GM18909 (cell line): ENCODE measurements around the gene DDIAS.
"Not testable (repeated sequence)": the region's sequence is repeated elsewhere in the genome, so short reads cannot be mapped to it uniquely, and the experiment has no call there.

Experiments
- ATAC-seq: cut with Tn5 transposase; IDR thresholded peaks from one replicate; pipeline ENCODE4 v1.9.1; 2021; ENCODE audit warnings: mild to moderate bottlenecking; ENCODE audit not compliant: unreplicated experiment, poor library complexity

Gene DDIAS

DNA sequence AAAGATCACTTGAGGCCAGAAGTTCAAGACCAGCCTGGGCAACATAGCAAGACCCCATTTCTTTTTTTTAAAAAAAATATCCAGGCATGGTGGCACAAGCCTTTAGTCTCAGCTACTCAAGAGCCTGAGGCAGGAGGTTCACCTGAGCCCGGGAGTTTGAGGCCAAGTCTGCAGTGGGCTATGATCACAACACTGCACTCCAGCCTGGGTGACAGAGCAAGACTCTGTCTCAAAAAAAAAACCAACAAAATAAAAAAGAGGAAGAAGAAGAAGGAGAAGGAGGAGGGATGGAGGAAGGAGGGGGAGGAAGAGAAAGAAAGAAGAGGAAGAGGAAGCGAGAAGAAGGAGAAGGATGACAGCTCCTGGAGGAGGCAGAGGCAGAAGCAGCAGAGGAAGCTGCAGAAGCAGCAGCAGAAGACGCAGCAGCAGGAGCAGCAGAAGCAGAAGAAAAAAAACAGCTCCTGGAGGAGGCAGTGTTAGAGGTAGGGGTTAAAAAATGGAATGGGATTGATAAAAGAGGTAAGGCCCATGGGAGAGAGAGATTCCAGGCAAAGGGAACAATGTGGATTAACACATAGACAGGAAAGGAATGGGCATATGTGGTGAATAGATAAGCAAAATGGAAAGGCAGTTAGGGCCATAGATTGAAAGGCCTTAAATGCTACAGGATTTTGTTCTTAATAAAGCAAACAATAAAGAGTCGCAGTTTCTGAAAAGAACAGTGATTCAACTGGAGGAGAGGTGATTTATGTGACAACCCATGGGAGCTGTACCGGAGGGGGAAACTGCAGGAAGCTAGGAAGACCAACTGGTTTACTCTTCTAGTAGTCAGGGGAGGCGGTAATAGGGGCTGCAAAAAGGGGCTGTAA, 12.2 kb upstream of the DDIAS start:
- no peak for ATAC-seq

DNA sequence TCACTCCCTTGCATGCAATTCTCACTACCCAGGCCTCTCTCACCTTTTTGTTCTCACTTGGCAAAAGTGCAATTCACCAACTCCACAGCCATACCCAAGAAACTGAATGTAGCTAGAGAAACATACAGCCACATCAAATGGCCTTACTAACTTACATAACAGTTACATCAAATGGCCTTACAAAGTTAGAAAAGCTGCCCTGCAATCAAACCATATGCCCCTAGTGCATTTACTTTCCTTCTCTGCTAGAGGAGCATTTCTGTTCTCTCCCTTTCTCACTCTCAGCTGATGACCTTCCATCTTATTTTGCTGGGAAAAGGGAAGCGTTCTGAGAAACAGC, 11.6 kb upstream of the DDIAS start:
- ATAC-seq: no peak

DNA sequence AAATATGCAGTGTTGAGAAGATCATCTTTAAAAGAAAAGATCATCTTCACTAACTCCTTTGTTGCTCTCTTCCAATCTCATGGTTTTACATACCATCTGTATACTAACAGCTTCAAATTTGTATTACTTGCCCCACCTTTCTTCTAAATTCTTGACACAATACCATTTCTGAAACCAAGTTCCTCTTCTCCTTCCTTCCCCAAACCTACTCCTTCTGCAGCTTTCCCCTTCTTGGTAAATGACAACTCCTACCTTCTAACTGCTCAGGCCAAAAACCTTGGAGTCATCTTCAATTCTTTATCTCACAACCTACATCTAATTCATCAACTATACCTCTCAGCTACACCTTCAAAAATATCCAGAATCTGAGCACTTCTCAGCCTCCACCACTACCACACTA, 10.6 kb upstream of the DDIAS start:
- ATAC-seq: no peak

DNA sequence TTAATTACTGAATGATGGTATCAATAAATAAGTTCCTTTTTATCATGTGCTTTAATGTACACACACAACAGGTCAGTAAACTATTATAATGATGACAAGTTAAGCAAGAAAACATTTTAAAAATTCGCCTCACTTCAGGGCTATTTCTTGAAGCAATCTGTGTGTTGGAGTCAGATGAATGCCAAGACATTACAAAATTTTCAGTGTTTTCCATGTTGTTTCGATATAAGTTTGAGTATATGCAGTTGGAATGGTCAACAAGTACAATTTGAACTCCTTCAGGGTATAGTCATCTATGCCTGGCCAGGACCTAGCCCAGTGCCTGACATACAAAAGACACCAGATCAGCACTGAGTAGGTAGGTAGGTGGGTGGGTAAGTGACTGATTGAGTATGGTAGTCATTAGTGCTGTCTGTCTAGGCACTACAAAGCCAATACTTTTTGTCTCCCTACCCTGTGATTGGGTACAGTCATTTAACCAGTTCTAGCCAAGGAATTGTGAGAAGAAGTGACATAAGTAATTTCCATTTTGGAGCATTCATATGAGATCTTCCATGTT, 8.8 kb upstream of the DDIAS start:
- ATAC-seq: no peak

DNA sequence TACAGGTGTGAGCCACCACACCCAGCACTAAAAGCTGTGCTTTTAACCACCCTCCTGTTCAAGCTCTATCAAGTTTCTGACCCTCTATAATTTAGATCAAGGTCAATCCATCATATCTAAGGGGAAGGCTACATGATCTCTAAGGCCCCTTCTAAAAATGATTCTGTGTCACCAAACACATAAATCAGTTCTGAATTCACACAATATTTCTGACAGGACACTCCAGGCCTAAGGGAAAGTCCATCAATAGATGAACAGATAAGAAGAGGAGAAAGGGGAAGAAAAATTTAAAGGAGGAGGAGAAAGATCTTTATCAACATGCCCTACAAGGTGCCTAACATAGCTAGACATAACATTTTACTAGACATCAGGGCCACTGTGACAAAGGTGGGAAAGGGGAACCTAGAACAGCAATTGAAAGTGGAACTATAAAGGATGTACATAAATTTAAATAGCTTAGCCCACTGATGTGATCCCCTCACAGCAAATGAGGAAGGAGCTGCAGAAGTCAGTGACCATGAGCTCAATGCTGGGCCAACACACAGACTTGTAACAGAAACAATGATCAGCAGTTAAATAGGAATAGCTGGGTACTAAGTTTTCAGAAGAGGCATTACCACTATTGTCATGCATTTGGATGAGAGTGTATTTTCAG, 6.0 kb upstream of the DDIAS start:
- no peak for ATAC-seq

GRCh38 chr11:82896183-82896582, 5.4 kb upstream of the DDIAS start:
- no peak for ATAC-seq

DNA sequence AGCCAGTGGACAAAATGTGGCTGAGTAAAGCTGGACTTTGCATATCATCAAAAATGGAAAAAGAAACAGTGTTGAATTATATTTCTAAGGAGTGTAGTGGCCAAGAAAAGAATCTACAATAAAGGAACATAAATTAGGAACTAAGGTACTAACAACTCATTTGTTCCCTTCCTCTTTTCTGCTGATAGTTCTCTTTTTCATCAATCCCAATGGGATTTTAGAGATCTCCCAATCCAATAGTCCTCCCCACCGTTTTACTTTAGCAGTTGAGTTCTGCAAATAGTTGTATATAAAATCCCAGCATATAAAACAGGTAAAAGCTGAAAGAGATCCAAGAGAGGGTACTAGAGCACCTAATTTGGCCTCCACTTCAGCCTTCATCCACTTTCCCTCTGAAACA, 3.3 kb upstream of the DDIAS start:
- no peak for ATAC-seq

GRCh38 chr11:82899186-82899820, 2.2 kb upstream of the DDIAS start:
- peak; percentile 12 for ATAC-seq

DNA sequence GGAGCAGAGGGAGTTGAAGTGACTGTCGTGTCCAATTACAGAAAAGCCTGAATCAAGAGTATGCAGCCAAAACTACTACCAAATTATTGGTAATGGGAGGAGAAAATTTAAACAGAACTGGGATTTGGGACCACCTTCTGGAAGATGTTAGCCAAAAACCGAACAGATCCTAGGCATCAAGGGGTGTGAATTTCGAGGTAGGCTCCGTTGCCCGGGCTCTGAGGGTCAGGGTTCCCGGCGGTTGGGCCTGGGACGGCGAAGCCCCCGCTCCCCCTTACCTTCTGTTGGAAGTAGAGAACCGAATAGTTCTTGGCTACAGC, 1.6 kb upstream of the DDIAS start:
- ATAC-seq: peak; percentile 1

- ATAC-seq: peak; percentile 81
These were observed 1.0 kb upstream of the DDIAS start, which contains the start of gene PRCP for GRCh38 chr11:82900277-82901164. Gene PRCP (minus strand): TSS chr11:82900430. CDS start chr11:82900402, 28 bp downstream.

DNA sequence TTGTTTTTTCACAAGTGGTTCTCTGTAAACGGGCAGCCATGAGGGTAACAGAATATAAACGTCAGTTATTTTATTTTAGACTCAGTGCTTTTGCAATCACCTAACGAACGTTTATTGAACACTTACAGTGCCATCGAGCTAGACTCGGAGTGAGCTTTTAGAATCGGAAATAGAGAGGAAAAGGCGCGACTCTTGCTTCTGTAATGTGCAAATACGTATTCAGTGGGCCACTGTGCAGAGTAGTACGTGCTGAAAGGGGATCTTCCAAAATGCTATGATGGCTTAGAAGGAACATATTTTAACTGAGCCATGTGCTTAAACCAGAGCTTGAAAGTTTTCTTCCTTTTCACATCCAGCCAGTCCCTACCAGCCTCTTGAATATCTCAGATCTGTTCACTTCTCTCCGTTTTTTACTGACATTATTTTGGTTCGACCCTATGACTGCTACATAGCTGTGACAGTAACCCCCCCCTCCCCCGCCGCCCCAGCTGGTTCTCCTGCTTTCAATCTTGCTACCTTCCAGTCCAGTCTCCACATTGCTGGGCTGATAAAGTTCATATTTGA, 468 bp downstream of the DDIAS start:
- ATAC-seq: no peak

GRCh38 chr11:82902880-82903279, 1.3 kb downstream of the DDIAS start:
- no peak for ATAC-seq

- no peak for ATAC-seq
These were observed 2.5 kb downstream of the DDIAS start for GRCh38 chr11:82903843-82904586.

DNA sequence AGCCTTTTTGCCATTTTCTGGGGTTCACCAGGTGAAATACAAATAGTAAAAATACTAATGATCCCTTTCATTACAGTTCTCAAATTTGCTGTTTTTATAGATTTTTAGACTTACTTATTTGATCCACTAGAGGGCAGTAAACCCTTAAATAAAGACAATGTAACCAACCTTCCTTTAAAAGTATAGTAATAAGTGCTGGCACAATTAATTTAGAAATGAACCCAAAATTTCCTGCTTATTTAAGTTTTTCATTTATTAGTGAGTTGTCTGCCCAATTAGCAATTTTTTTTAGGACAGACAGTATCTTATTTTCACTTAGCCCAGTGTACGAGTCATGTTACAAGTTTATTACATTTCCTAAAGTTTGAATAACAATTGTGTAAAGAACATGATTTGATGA, 4.7 kb downstream of the DDIAS start:
- ATAC-seq: no peak

- ATAC-seq: no peak
These were observed 5.4 kb downstream of the DDIAS start for GRCh38 chr11:82906931-82907330.

GRCh38 chr11:82907371-82907770, 5.8 kb downstream of the DDIAS start:
- ATAC-seq: no peak

DNA sequence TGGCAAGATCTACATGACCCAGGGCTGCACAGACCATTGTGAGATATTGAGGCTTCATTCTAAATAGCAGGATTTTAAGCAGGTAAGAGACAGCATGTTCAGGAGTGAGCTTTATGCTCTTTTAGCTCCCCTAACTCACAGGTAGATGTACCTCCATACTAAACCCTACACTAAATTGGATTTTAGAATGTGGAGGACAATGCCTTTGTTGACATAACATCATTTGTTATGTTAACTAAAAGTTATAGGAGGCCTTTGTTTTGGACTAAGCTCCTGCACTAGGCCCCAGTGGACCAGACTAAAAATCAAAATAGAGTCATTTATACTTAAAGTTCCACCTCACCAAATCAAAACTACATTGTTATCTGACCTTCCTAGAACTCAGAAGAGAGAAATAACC, 6.8 kb downstream of the DDIAS start:
- no peak for ATAC-seq

DNA sequence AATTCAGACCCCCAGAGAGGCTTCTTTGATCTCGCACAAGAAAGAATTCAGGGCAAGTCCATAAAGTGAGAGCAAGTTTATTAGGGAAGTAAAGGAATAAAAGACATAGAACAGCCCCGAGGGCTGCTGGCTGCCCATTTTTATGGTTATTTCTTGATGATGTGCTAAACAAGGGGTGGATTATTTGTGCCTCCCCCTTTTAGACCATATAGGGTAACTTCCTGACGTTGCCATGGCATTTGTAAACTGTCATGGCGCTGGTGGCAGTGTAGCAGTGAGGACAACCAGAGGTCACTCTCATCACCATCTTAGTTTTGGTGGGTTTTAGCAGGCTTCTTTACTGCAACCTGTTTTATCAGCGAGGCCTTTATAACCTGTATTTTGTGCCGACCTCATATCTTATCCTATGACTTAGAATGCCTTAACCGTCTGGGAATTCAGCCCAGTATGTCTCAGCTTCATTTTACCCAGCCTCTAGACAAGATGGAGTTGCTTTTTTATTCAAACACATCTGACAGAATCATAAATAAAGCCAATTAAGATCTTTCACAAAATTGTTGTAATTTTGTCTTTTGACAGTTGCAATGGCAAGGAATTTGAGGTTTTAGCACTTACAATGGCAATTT, 7.6 kb downstream of the DDIAS start:
- no peak for ATAC-seq

DNA sequence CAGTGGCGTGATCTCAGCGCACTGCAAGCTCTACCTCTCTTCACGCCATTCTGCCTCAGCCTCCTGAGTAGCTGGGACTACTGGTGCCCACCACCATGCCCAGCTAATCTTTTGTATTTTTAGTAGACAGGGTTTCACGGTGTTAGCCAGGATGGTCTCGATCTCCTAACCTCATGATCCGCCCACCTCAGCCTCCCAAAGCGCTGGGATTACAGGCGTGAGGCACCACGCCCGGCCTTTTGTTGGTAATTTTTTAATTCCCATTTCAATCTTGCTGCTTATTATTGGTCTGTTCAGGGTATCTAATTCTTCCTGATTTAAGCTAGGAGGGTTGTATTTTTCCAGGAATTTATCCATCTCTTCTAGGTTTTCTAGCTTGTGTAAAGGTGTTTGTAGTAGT, 18.2 kb downstream of the DDIAS start:
- not testable (repeated sequence) for ATAC-seq
